ENCODE results near the gene PNMA8B.

The PNMA8B gene, protein sequence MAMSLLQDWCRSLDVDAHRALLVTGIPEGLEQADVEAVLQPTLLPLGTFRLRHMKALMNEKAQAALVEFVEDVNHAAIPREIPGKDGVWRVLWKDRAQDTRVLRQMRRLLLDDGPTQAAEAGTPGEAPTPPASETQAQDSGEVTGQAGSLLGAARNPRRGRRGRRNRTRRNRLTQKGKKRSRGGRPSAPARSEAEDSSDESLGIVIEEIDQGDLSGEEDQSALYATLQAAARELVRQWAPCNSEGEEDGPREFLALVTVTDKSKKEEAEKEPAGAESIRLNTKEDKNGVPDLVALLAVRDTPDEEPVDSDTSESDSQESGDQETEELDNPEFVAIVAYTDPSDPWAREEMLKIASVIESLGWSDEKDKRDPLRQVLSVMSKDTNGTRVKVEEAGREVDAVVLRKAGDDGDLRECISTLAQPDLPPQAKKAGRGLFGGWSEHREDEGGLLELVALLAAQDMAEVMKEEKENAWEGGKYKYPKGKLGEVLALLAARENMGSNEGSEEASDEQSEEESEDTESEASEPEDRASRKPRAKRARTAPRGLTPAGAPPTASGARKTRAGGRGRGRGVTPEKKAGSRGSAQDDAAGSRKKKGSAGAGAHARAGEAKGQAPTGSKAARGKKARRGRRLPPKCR

GRCh38 chr19:46495786-46496099 lies at the start of gene PNMA8B:
Gene PNMA8B (minus strand): TSS chr19:46495867. CDS start chr19:46495465, 402 bp downstream.
- Histone ChIP-seq H3K27ac (ENCODE audit: low read length) (no peak within 1 kb of the TSS), H3K4me1 (ENCODE audit: control insufficient read depth in 1 of 2, insufficient read depth in 2 of 2, low read length in 2 of 2) (peaks cover 0 to 7% of the 10 kb centered on the region in 2 donors), H3K4me3 (ENCODE audit: low read depth in 1 of 2, low read length in 2 of 2) (peak within 1 kb of the TSS; percentile 30 to 56), H3K27me3 (ENCODE audit: low read depth, low read length) (peaks cover 15% of the 10 kb centered on the region), H3K9me3 (ENCODE audit: control insufficient read depth in 1 of 2, low read length in 2 of 2) (no peaks in the 10 kb centered on the region), H3K36me3 (ENCODE audit: control insufficient read depth in 1 of 2, insufficient read depth in 2 of 2, low read length in 2 of 2) (no peaks in the 10 kb centered on the region)

DNA sequence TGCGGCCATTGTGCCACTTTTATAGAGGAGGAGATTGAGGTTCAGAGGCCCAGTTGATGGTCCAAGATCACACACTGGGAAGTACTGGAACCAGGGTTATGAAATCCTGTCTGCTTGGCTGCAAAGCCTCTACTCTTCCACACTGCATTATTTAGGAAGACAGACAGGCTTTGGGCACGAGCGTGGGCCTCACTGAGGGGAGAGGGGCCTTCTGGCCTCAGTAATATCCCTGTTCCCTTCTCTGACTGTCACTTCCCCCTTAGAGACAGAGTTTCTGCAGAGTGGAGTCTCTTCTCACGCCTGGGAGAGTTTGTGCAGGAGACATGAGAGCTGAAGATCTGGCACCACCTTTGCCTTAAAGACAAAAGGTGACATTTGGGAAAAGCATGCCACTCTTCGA lies 49.0 kb upstream of the PNMA8B start:
- no peaks in the 10 kb centered on the region for H3K9me3 ChIP-seq (ENCODE audit: control insufficient read depth in 1 of 2, low read length in 2 of 2)
- no peak overlapping the region for H3K4me3 ChIP-seq (ENCODE audit: low read depth in 1 of 2, low read length in 2 of 2)
- H3K27ac ChIP-seq (ENCODE audit: low read length): no peak overlapping the region
- no peaks in the 10 kb centered on the region for H3K4me1 ChIP-seq (ENCODE audit: control insufficient read depth in 1 of 2, insufficient read depth in 2 of 2, low read length in 2 of 2)
- no peaks in the 10 kb centered on the region for H3K27me3 ChIP-seq (ENCODE audit: low read depth, low read length)
- no peaks in the 10 kb centered on the region for H3K36me3 ChIP-seq (ENCODE audit: control insufficient read depth in 1 of 2, insufficient read depth in 2 of 2, low read length in 2 of 2)

GRCh38 chr19:46542428-46543230 lies 47.0 kb upstream of the PNMA8B start:
- no peak overlapping the region for H3K27ac ChIP-seq (ENCODE audit: low read length)

DNA sequence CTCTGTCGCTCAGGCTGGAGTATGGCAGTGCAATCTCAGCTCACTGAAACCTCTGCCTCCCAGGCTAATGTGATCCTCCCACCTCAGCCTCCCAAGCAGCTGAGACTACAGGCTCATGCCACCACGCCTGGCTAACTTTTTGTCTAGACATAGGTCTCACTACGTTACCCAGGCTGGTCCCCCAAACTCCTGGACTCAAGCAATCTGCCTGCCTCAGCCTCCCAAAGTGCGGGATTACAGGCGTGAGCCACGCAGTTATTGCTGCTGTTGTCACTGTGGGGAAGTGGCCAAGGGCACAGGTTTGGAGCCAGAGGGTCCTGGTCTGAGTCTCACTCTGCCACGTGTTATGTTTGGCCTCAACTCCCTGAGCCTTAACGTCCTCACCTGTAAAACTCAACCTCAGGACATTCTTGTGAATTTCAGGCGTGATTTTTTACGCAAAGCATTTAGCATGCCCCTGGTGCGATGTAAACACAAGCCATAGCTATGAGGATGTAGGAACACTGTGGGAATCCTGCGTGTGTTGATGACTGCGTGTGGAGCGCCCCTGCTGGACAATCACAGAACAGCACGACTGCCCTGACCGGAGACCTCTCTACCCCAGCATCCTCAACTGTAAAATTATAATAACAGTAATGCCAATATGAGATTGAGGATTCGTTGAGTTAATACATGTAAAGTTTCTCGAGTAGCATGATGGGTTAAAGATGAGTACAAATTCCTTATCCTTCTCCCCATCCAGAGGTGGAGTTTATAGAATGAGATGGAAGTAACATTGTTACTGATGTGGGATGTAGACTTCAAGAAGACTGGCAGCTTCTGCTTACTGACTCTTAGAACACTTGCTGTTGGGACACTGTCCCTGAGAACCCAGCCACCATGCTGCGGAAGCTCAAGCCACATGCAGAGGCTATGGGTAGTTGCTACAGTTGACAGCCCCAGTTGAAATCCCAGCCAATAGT lies 41.8 kb upstream of the PNMA8B start:
- Histone ChIP-seq H3K36me3 (ENCODE audit: control insufficient read depth in 1 of 2, insufficient read depth in 2 of 2, low read length in 2 of 2) (no peaks in the 10 kb centered on the region), H3K9me3 (ENCODE audit: control insufficient read depth in 1 of 2, low read length in 2 of 2) (no peaks in the 10 kb centered on the region), H3K27me3 (ENCODE audit: low read depth, low read length) (no peaks in the 10 kb centered on the region), H3K27ac (ENCODE audit: low read length) (no peak overlapping the region), H3K4me3 (ENCODE audit: low read depth in 1 of 2, low read length in 2 of 2) (no peak overlapping the region), H3K4me1 (ENCODE audit: control insufficient read depth in 1 of 2, insufficient read depth in 2 of 2, low read length in 2 of 2) (no peaks in the 10 kb centered on the region)

More at GRCh38 chr19:46542428-46543230, 47.0 kb upstream of the PNMA8B start:
- Histone ChIP-seq H3K36me3 (ENCODE audit: control insufficient read depth in 1 of 2, insufficient read depth in 2 of 2, low read length in 2 of 2) (no peaks in the 10 kb centered on the region), H3K4me1 (ENCODE audit: control insufficient read depth in 1 of 2, insufficient read depth in 2 of 2, low read length in 2 of 2) (no peaks in the 10 kb centered on the region), H3K4me3 (ENCODE audit: low read depth in 1 of 2, low read length in 2 of 2) (no peak overlapping the region), H3K9me3 (ENCODE audit: control insufficient read depth in 1 of 2, low read length in 2 of 2) (no peaks in the 10 kb centered on the region), H3K27me3 (ENCODE audit: low read depth, low read length) (no peaks in the 10 kb centered on the region)

GRCh38 chr19:46536391-46536790 lies 40.7 kb upstream of the PNMA8B start:
- Histone ChIP-seq H3K4me1 (ENCODE audit: control insufficient read depth in 1 of 2, insufficient read depth in 2 of 2, low read length in 2 of 2) (no peaks in the 10 kb centered on the region), H3K27me3 (ENCODE audit: low read depth, low read length) (no peaks in the 10 kb centered on the region), H3K9me3 (ENCODE audit: control insufficient read depth in 1 of 2, low read length in 2 of 2) (no peaks in the 10 kb centered on the region), H3K36me3 (ENCODE audit: control insufficient read depth in 1 of 2, insufficient read depth in 2 of 2, low read length in 2 of 2) (no peaks in the 10 kb centered on the region), H3K27ac (ENCODE audit: low read length) (no peak overlapping the region), H3K4me3 (ENCODE audit: low read depth in 1 of 2, low read length in 2 of 2) (no peak overlapping the region)

- H3K36me3 ChIP-seq (ENCODE audit: control insufficient read depth in 1 of 2, insufficient read depth in 2 of 2, low read length in 2 of 2): no peaks in the 10 kb centered on the region
- H3K9me3 ChIP-seq (ENCODE audit: control insufficient read depth in 1 of 2, low read length in 2 of 2): no peaks in the 10 kb centered on the region
- peaks cover 7% of the 10 kb centered on the region for H3K27me3 ChIP-seq (ENCODE audit: low read depth, low read length)
- H3K4me3 ChIP-seq (ENCODE audit: low read depth in 1 of 2, low read length in 2 of 2): no peak overlapping the region
- peaks cover 0 to 7% of the 10 kb centered on the region in 2 donors for H3K4me1 ChIP-seq (ENCODE audit: control insufficient read depth in 1 of 2, insufficient read depth in 2 of 2, low read length in 2 of 2)
- no peak overlapping the region for H3K27ac ChIP-seq (ENCODE audit: low read length)
These were observed 38.0 kb upstream of the PNMA8B start for GRCh38 chr19:46533621-46534081.

GRCh38 chr19:46533078-46533620 lies 37.5 kb upstream of the PNMA8B start:
- no peak overlapping the region for H3K27ac ChIP-seq (ENCODE audit: low read length)
- no peak overlapping the region for H3K4me3 ChIP-seq (ENCODE audit: low read depth in 1 of 2, low read length in 2 of 2)

DNA sequence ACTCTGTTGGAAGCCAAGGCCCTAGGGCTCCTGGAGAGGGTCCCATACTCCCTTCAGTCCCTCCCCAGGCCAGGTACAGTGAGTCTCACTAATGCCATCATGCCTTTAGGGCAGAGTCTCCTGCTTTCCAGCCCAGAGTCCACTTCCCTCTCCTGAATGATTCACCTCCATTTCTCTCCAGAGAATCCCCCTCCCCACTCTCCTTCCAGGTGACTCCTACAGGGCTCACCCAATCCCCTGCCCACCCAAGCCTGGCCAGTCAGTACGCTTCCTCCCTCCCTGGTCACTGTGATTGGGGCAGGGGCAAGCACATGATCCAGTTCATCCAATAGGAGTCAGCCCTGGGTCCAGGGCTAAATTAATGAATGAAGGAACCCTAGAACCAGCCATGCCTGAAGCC lies 35.0 kb upstream of the PNMA8B start:
- peaks cover 7% of the 10 kb centered on the region for H3K27me3 ChIP-seq (ENCODE audit: low read depth, low read length)
- H3K4me3 ChIP-seq (ENCODE audit: low read depth in 1 of 2, low read length in 2 of 2): no peak overlapping the region
- no peaks in the 10 kb centered on the region for H3K36me3 ChIP-seq (ENCODE audit: control insufficient read depth in 1 of 2, insufficient read depth in 2 of 2, low read length in 2 of 2)
- peaks cover 0 to 7% of the 10 kb centered on the region in 2 donors for H3K4me1 ChIP-seq (ENCODE audit: control insufficient read depth in 1 of 2, insufficient read depth in 2 of 2, low read length in 2 of 2)
- no peaks in the 10 kb centered on the region for H3K9me3 ChIP-seq (ENCODE audit: control insufficient read depth in 1 of 2, low read length in 2 of 2)
- H3K27ac ChIP-seq (ENCODE audit: low read length): no peak overlapping the region

More at GRCh38 chr19:46533078-46533620, 37.5 kb upstream of the PNMA8B start:
- Histone ChIP-seq H3K36me3 (ENCODE audit: control insufficient read depth in 1 of 2, insufficient read depth in 2 of 2, low read length in 2 of 2) (no peaks in the 10 kb centered on the region), H3K9me3 (ENCODE audit: control insufficient read depth in 1 of 2, low read length in 2 of 2) (no peaks in the 10 kb centered on the region), H3K4me1 (ENCODE audit: control insufficient read depth in 1 of 2, insufficient read depth in 2 of 2, low read length in 2 of 2) (peaks cover 0 to 7% of the 10 kb centered on the region in 2 donors), H3K27me3 (ENCODE audit: low read depth, low read length) (peaks cover 7% of the 10 kb centered on the region)

- H3K27me3 ChIP-seq (ENCODE audit: low read depth, low read length): peaks cover 7% of the 10 kb centered on the region
- no peak overlapping the region for H3K4me3 ChIP-seq (ENCODE audit: low read depth in 1 of 2, low read length in 2 of 2)
- H3K27ac ChIP-seq (ENCODE audit: low read length): no peak overlapping the region
- H3K4me1 ChIP-seq (ENCODE audit: control insufficient read depth in 1 of 2, insufficient read depth in 2 of 2, low read length in 2 of 2): peaks cover 0 to 7% of the 10 kb centered on the region in 2 donors
- no peaks in the 10 kb centered on the region for H3K9me3 ChIP-seq (ENCODE audit: control insufficient read depth in 1 of 2, low read length in 2 of 2)
- H3K36me3 ChIP-seq (ENCODE audit: control insufficient read depth in 1 of 2, insufficient read depth in 2 of 2, low read length in 2 of 2): no peaks in the 10 kb centered on the region
These were observed 34.2 kb upstream of the PNMA8B start for GRCh38 chr19:46529622-46530451.
